Posterior vena cava (tissue), 2 donors: ENCODE results near the gene NLGN1. TPM values are rescaled to one million over a fixed set of nuclear protein-coding genes. Genes with fewer than 3 reads are reported as not detected.
"Not testable (repeated sequence)": the region's sequence is repeated elsewhere in the genome, so short reads cannot be mapped to it uniquely, and the experiment has no call there.

Experiments used
- DNase-seq: peaks from one replicate; pipeline ENCODE4 v3.0.0-alpha.2; 2020; ENCODE audit warnings: low spot score
- intact Hi-C, 2 donors: fragments of 100-400 bp; cut with DNase I; formaldehyde crosslinking; loops; one replicate each; pipeline versions ENCODE4 v1.14.1 to v1.14.2; 2022 to 2023
- total RNA-seq, 2 donors: library from RNA; stranded (reverse); fragmentation: NEBNext Ultra II Directional; extraction: Animal tissue kit (Norgen Biotek cat#: 25700); gene quantifications; one replicate each; pipeline ENCODE4 v1.2.1, GENCODE V29; 2021
- donor health status: DM: yes; HTN: yes; CAD: no.
- donor health status: DM: yes; HTN: yes; CAD: no.

NLGN1 gene
- total RNA-seq, 2 donors from 2014 or later: 11.5 to 14.5 TPM

DNA sequence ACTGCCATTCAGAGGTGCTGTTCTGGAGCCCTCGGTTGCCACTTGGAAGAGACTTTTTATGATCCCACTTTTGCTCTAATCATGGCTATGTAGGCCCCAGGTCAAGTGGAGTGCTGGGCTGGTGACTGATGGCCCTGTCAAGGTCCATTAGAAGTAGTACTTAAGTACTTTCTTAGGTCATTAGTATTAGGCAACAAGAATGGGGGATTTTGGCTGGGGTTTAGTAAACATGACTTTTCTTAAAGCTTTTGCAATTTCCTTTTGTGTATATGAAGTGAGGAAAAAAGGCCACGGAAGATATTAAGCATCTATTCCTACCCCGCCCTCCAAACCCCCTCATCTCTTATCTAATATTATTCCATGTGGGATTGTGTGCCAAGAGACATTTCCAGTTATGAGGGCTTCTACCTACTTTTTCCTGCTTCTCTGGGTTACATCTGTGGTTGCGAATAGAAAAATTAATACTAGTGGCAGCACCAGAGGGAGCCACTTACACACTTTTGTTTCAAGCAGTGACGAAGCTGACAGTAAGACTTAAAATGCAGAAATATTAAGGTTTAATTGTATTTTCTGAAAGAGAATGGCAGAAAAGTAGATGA lies 13.9 kb downstream of the NLGN1 start:
- no peak for DNase-seq
- intact Hi-C loops: loop anchor here in 1 of 2 donors (10.0 kb wide), 1 partner anchor 143 kb away; no protein-coding TSS in a partner anchor

DNA sequence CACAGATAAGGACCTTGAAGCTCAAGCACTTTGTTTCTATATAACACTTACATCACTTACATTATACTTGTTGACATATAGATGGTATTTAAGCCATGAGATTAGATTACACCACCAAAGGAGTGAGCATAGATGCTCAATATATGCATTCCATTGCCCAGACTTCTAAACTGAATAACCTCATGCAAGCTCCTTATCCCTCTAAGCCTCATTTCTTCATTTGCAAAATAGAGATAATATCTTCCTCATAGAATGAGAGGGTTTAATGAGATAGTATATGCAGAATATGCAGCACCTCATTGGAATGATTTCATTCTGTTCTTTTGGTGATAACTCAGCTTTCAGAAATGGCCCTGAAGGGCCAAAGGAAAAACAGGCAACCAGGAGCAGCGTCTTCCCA lies 18.5 kb downstream of the NLGN1 start:
- intact Hi-C loops: loop anchor here in 1 of 2 donors (10.0 kb wide), 1 partner anchor 139 kb away; no protein-coding TSS in a partner anchor

DNA sequence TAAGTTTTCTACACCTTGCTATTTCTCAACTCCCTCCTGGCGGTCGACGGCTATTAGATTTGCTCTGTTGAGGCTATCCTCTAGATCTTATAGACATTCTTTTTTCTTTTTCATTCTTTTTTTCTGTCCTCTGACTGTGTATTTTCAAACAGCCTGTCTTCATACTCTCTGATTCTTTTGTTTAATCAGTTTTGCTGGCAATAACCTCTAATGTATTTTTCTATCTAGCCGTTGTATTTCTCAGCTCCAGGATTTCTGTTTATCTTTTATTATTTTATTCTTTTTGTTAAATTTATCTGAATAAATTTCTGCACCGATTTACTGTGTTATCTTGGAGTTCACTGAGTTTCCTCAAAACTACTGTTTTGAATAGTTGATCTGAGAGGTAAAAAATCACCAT lies 31.5 kb downstream of the NLGN1 start:
- DNase-seq: no peak
- intact Hi-C loops: no loop called here

More for the DNA sequence above, 18.5 kb downstream of the NLGN1 start:
- no peak for DNase-seq

DNA sequence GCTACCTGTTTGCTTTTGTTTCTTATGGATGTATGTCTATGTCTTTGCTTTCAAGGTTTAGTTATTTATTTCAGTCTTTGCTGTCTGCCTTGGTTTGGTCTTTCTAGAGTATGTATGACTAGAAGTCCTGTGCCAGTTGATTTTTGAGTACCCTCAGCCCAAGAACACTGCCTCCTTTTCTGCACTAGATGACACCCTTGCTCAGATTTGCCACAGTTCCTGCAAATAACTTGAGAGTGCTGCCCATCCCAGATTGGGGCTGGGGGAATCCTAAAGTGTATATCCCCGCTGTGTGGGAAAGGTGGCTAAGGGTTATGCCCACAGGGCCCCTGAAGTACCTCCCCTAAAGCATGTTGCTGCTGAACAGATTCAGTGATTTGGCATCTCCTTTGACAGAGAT lies 32.0 kb downstream of the NLGN1 start:
- intact Hi-C loops: no loop called here
- no peak for DNase-seq

DNA sequence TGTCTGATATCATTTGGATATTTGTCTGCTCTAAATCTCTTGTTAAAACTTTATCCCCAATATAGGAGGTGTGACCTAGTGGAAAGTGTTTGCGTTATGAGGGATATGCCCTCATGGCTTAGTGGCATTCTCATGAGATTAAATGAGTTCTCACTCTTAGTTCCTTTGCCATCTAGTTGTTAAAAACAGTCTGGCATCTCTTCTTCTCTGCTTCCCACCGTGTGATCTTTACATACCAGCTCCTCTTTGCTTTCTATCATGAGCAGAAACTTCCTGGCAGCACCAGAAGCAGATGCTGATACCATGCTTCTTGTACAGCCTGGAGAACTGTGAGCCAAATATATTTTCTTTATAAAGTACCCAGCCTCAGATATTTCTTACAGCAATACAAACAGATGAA lies 33.0 kb downstream of the NLGN1 start:
- intact Hi-C loops: no loop called here
- no peak for DNase-seq

DNA sequence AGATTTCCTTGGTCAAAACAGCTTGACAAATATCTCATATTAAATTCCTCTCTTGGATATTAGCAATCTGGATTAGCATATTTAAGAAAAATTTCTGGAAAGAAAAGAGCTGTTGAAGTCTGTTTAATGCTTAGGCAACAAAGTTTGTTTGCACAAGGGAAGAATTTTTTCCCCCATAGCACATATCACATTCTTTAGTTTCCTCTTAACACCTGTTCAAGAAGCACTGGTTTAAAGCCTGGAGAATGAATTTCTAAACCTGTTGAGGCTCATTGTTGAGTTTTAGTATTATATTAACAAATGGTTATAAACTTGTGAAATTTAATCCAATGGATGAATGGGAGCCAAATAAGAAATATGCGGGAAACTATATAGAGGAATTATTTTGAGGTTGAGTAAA lies 41.5 kb downstream of the NLGN1 start:
- intact Hi-C loops: no loop called here
- no peak for DNase-seq

DNA sequence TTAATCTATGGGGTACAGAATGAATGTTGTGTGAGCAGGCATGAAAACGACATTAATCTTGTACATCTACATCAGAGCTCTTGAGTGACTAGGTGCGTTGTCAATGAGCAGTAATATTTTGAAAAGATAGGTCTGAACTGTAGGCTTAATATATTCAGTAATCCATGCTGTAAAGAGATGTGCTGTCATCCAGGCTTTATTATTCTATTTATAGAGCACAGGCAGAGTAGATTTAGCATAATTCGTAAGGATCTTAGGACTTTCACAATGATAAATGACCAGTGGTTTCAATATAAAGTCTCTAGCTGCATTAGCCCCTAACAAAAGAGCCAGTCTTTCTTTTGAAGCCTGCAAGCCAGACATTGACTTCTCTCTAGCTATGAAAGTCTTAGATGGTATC lies 43.0 kb downstream of the NLGN1 start:
- no peak for DNase-seq
- intact Hi-C loops: no loop called here

DNA sequence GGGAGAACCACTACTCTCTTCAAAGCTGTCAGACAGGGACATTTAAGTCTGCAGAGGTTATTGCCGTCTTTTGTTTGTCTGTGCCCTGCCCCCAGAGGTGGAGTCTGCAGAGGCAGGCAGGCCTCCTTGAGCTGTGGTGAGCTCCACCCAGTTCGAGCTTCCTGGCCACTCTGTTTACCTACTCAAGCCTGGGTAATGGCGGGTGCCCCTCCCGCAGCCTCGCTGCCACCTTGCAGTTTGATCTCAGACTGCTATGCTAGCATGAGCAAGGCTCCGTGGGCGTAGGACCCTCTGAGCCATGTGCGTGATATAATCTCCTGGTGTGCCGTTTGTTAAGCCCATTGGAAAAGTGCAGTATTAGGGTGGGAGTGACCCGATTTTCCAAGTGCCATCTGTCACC lies 54.0 kb downstream of the NLGN1 start:
- DNase-seq, intact Hi-C loops: not testable (repeated sequence)

DNA sequence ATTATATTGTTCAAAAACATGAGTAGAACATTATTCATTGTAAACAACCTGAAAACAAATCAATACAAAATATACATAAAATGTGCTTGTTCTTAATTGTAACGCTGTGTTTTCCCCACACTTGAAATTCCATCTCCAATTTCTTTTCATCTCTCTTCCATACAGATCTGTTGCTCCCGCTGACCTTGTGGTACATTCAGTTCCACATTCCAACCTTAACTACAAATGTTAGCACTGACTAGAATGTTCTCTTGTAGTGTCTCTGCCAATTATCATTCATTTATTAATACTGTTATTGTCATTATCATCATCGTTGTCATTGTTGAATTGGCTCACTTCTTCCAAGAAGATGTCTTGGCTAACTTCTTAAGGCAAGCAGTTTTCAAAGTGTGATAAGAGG lies 65.7 kb downstream of the NLGN1 start:
- DNase-seq: no peak
- intact Hi-C loops: no loop called here

DNA sequence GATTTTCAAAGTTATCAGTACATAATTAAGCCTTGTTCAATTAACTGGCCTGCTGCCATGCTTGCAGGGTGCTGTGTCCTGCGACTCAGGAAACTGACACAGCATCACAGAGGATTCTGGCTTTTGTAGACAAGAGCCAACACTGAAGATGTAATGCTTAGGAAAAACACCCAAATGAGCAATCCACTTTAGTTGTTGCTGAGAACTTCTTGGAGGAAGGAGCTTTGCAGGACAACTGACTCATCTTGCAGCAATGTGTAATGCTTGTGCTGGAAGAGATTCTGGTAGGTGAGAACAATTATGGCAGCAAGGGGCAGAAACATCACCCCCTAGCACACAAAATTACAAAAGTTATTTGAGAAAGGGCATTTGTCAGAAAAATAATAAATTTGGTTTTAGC lies 67.6 kb downstream of the NLGN1 start:
- DNase-seq: no peak
- intact Hi-C loops: no loop called here

DNA sequence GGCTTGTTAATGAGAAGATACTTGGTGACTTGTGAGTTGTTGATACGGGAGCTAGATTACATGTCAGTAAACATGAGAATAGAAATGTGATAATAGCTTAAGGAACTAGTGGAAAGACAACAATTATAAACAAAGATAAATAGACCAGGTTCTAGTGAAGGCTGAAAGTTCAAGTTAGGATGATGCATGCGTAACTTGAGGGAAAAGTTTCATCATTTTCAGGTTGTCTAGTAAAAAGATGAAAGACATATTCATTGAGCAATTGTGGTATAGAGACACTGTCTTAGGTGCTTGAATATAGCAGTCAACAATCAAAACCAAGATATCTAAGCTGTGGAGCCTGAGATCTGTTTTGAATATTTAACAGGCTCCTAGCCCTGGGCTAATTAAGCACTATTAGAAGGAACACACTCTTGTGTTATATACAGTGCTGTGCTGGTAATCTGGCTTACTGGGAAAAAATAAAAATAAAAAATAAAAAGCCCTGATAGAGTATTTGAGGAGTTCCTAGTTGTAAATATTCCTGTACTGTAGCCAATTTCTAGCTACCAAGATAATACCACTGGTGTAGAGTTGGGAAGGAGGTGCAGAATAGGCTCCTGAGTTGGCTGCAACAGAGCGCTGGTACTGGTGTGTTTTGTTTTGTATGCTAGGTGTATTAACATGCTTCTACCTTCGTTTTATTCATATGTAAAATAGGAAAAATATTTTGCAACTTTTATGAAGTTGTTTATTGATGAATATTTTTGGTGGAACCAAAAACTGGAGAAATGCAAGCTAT lies 68.5 kb downstream of the NLGN1 start:
- no peak for DNase-seq
- intact Hi-C loops: no loop called here

DNA sequence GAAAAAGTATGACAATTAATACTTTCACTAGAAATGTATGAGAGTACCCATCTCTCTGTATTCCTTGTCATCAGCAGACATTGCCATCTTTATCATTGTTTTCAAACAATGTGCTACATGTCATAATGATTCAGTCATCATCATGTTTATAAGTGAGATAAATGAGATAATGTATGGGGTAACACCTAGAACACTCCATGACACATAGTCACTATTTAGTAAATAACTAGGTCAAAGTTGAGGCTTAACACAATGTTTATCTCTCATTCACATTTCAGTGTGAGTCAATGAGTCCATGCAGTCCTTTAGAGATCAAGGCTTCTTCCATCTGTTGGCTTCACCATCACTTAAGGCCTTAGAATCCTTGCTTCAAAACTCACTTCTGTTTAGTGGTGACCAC lies 70.0 kb downstream of the NLGN1 start:
- intact Hi-C loops: no loop called here

DNA sequence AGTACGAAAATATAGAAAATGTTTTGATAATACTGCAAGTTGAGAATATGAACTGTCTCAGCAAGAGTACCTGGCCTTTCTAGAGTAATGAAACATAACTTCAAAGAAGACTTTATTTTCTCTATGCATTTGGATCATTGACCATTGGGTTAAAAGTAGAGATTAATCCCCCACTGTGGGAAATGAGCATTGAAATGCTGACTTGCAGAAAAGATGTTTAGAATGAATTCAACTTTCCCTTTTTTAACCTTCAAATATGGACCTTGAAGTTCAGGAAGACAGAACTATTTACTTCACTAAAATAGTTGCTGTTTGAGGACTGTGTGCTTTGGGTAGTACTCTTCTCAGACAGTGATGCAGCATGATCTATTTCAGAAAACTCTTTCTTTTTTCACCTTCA lies 75.7 kb downstream of the NLGN1 start:
- DNase-seq: no peak
- intact Hi-C loops: no loop called here

More for the DNA sequence above, 70.0 kb downstream of the NLGN1 start:
- no peak for DNase-seq

DNA sequence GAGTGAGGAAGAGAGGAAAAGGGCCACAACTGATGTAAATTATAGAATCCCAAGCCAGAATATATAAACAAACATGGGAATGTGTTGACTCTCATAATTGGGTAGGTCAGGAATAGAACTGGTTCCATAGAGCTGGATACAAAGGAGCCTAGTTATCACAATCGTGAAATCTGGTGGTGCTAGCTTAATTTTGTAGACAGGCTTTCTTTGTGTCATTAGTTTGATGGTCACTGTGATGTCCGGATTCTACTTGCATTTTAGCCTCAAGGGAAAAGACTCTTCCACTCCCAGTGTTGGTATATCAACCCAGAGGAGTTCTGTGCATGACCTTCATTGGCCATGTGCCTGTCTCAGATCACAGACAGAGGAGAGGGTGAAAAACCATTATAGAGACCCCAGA lies 81.8 kb downstream of the NLGN1 start:
- DNase-seq: no peak
- intact Hi-C loops: no loop called here

DNA sequence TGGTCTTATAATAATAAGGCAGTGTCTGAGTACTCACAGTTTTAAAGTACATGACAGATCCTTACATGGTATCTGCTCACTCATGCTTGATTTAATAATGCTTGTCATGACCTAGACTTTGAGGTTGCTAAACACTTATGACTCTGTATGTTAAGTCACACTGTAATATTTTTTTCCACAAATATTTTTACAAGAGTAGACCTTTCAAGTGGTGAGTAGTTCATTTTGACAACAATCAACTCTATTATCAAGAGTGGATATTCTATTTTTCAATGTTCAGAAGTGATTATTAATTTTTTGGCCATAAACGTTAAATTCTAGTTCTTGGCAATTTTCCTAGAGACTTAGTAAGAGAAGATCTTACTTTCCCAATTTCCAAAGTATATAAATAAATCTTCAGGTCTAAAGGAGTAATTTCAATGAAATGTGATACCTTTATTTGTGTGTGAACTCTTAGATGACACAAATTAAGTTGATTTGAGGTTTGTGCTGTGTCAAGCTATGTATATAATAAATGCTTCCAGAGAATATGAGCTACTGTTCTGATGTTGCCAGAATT lies 104.5 kb downstream of the NLGN1 start:
- no peak for DNase-seq
- intact Hi-C loops: no loop called here

DNA sequence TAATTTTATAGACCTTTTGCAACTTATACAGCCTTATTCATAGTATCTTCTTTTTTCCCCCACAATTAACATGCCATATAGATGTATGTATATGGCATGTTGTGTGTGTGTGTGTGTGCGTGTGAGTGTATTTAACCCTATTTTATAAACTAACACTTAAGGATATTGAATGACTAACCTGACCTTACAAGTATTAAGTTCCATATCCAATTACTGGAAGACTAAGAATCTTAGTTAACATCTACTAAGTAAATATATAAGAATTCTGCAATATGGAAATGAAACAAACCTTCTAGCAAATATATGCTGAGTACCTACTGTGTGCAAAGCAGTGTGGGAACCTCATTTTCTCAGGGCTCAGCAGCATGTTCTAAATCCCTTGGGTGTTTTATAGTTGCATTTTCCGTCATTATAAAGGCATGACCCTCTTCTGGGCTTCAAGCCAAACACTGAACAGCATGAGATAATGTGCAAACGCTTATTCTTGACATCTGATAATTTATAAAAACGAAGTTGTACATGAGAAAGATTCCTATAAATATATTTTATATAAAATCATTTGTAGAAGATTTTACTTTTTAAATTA lies 105.5 kb downstream of the NLGN1 start:
- DNase-seq: no peak
- intact Hi-C loops: no loop called here

DNA sequence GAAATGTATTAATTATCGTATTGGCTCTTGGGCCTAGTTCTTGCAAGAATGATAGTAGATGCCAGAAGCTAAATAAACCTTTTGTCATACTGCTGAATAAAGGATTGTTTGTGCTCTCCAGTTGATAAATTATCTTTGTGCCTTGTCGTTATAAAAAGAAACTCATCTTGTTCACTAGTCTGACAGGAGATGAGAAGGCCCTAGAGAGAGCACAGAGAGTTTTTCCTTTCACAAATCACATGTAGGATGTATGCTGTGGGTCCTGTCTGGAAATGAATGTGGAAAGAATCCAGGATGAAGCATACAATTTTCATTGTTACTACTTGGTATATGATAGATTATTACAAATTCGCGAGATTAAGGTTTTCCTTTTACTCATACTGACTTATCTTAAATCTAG lies 113.0 kb downstream of the NLGN1 start:
- intact Hi-C loops: no loop called here
- DNase-seq: no peak

DNA sequence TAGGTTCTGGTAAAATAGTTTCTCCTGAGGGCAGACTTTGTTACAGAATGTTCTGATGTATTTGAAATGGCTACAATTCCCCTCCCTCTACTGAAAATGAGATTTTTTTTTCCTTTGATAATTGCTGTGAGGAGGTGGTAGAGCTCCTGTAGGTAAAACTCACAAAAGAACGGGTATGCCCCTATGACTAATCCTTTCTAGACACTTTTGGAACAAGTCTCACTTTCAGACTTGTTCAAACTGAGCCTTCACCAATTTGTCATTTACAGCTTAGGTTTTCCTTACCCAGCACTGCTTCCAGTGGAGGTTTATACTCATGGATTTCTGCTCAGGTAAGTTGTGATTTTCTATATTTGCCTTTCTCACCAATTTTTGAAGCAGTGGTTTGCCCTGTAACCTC lies 115.6 kb downstream of the NLGN1 start:
- no peak for DNase-seq
- intact Hi-C loops: no loop called here

DNA sequence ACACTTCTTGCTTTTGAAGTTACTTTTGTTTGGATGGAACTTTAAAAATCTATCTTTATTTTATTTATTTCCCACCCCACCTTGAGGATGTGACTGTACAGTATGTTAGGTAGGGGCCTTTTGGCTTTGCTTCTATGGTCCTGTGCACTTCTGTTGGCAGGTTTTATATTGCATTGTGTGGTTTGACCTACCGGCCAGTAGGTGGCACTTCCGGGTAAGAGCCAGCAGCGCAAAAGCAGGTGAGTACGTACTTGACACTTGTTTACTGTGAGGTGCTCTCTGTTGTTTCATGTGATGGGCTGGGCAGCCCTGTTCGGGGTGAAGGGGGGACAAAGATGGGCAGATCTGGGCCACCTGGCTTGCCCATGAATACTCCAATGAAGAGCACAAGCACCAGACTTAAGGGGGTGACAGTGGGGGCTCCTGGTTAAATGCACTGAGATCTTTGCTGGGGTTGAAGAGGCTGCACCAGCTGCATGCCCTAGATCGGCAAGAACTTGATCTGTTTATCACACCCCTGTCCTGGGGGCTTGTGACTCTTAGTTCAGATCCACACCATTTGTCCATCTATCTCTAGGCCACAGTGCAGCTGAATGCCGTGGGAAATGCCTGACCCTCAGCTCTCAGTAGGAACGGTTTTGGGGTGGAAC lies 131.6 kb downstream of the NLGN1 start:
- no peak for DNase-seq
- intact Hi-C loops: no loop called here

DNA sequence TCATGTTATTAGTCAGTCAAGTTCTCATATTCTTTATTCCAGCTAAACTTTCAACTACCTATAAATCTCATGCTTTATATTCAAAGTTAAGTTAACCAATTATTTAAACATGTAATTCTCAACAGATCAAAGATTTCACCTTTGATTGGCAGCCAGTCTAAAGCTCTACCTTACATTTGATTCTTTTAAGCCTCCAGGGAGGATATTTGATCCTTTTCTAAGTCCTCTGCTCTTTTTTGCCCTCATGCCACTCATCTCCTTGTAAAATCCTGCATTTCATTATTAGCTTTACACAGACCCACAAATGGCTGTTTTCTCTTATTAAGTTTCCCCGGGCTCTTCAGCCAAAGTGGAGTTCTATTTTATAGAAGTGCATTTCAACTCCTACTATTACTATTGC lies 134.1 kb downstream of the NLGN1 start:
- no peak for DNase-seq
- intact Hi-C loops: no loop called here
